ENCODE results near the gene DHX34.

DNA sequence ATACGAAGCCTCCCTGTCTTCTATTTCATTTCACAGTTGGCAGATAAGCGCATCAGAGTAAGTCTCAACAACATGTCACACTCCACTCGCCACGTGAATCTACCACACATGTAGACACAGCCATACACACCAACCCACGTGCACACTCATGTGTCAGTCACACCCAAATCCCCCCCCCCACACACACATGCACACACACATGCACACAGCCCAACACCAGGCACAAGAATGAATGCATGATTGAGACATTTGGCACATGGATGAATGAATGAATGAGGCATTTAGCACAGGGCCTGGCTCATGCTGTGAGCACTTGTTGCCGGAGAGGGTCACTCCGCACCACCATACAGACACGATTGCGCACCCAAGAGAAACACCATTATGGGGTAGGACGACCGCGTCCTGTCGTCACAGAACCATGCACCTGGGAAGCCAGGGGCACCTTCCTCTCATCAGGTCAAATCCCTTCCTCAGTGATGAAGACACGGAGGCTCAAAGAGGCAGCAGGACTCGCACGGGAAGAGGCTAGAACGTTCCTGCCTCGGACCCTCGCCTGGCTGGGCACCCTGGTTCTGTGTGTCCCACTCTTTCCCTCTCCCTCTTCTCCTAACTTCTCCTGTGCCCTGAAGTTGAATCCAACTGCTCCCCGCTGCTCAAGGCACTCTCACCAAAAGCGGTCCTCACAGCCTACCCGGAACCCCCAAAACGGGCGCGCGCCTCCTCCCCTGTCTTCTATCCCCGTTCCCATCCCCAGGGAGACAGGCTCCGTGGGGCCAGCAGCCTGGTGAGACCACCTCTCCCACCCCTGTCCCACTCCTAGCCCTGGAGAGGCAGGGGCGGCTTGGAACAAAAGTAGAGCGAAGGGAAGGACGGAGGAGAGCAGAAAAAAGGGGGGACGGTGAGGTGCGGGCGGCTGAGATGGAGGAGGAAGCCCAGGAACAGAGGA, 68.9 kb downstream of the DHX34 start:
- TF ChIP-seq, protein P1, sequence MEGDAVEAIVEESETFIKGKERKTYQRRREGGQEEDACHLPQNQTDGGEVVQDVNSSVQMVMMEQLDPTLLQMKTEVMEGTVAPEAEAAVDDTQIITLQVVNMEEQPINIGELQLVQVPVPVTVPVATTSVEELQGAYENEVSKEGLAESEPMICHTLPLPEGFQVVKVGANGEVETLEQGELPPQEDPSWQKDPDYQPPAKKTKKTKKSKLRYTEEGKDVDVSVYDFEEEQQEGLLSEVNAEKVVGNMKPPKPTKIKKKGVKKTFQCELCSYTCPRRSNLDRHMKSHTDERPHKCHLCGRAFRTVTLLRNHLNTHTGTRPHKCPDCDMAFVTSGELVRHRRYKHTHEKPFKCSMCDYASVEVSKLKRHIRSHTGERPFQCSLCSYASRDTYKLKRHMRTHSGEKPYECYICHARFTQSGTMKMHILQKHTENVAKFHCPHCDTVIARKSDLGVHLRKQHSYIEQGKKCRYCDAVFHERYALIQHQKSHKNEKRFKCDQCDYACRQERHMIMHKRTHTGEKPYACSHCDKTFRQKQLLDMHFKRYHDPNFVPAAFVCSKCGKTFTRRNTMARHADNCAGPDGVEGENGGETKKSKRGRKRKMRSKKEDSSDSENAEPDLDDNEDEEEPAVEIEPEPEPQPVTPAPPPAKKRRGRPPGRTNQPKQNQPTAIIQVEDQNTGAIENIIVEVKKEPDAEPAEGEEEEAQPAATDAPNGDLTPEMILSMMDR (conservative IDR thresholded peaks at IDR 0.05): no peak
- TF ChIP-seq EZH2 (IDR thresholded peaks at IDR 0.05; ENCODE audit: low read depth): no peak

Measured in PC-9 (cell line).